ENCODE results near the gene AMPD3.

- TF ChIP-seq EZH2 (IDR thresholded peaks at IDR 0.05) (no peak), POLR2AphosphoS5 (IDR thresholded peaks at IDR 0.05; ENCODE audit: borderline replicate concordance, low read depth, low read length) (no peak), FOXP2 (optimal IDR thresholded peaks at IDR 0.05; ENCODE audit: control extremely low read depth, extremely low read length, insufficient read depth) (no peak)
Measured at GRCh38 chr11:10480026-10480425, 25.0 kb downstream of the AMPD3 start.
